CD4-positive, alpha-beta T cell treated with Interleukin-4 for 1 hour (primary cell): ENCODE measurements around the gene SOX9.

Experiments
- DNase-seq, 2 donors: peaks; one replicate each; pipeline ENCODE4 v3.0.0-alpha.2; 2020 to 2022

SOX9 gene

DNA sequence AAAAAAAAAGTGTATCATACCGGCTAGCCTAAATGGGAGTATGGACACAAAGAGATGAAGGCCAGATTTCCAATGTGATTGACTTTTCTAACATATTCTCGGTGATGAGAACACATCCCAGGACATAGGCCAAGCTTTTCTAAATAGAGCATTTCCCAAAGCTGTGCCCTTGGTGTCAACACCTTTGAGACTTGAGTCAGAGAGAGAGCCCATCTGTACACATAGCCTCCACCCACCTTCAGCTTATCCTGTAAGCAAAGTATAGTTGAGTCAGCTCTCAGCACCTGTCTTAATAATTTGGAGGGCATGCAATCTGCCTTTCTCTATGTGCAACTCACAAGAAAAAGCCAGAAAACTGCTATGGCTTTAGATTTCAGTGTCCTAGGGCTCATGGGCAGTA is 42.7 kb downstream of the SOX9 start:
- no peak for DNase-seq

DNA sequence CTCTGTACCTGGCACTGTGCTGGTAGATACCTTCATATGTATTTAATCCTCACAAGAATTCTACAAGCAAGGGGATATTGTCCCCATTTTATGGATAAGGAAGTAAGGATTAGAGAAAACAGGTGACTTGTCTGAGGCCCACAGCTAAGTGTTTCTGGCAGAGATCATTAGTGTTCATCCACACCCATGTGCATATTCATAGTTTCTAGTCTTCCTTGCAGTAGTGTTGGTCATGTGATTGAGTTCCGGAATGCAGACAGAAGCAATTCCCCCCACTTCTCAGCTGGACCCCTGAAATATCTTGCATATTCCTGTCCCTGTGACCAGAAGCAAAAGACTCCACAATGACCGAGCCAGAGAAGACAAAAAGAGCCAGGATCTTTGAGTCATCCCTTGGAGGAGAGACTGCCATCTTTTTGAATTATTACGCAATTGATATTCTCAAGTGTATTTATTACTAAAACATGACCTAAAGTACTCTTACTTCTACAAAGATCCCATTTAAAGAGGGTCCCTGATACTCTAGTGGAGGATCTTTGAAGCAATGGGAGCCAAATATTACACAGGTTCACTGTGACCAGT is 43.4 kb downstream of the SOX9 start:
- DNase-seq: no peak

GRCh38 chr17:72165192-72165866 is 44.5 kb downstream of the SOX9 start:
- DNase-seq: no peak

GRCh38 chr17:72165867-72166439 is 45.1 kb downstream of the SOX9 start:
- DNase-seq: no peak

DNA sequence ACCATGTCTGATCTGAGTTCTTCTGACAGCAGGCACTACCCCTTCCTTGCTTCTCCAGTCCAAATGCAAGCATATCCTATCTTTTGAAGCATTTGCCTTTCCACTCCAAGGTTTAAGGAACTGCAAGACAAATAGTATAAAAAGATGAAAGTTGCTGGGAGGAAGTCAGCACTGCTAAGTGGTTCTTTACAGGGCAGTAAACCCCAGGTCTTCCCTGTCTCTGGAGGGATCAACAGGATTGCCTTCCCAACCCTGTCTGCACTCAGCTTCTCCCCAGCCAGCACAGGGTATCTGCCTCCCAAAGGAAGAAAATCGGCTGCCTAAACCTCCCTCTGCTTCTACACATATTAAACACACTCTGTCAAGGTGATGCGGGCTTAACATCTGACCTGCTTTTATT is 46.8 kb downstream of the SOX9 start:
- DNase-seq: no peak

GRCh38 chr17:72169823-72170222 is 49.0 kb downstream of the SOX9 start:
- DNase-seq: no peak

DNA sequence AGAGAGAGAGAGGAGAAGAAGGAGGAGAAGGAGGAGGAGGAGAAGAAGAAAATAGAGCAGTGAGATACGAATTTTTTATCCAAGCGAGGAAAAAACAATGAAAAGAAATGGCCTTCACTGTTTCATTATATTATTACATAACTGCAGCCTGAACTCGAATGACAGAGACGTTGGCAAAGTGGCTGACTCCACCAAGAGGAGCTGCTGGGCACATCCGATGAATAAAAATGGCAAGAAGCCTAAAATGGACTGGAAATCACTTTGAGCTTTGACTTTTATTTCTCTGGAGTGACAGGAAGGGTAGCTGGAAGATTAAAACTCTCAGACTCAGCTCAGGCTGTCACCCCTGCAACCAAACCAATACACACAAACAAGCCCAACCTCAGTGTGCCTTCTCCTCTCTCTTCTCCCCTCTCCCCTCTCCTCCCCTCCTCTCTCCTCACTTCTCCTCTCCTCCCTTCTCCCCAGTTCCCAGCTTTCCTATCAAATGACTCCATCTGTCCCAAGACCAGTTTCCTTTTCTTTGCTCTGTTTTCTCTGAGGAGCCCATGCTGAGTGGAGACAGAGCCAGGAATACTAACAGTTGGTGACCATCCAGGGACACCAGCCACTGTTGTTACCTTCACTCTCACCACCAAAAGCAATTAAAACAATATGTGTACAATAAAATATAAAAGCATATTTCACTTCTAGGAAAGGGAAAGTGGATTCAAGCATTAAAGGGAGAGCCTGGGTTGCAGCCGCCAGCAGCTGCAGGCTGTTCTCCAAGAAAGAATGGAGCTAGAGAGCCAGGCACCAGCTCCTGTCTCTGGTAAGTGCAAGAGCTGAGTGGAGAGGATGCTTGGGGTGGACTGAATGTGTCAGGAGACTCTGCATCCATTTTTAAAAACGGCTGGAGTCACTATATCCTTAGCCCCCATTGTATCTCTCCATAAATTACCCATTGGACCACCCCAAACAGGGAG is 51.2 kb downstream of the SOX9 start:
- DNase-seq: no peak

DNA sequence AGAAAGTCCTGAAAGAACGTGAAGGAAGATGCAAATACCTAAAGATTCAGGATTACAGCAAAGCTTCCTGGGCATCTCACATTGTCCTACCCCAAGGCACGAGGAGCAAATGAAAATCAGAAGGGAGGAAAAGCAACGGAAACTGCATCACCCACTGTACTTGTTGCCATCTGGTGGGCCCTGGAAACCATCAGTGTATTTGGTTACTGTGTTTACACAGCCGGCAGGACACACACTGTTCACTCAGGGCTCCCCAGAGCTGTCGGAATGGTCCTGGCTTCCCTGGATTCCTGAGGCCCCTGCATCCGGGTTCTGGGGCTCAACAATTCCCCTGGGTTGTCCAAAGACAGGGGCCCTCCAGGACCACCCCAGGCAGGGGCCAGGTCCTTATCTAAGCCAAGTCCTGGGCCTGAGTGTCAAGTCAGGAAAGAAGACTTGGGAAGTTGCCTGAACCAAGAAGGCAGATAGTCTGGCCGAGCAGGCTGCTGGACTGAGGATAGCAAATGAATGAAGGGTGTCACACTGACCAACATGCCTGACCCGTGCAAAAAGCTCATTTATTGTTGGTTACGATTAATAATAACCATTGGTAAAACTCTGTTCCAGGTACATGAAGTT is 52.8 kb downstream of the SOX9 start:
- no peak for DNase-seq

DNA sequence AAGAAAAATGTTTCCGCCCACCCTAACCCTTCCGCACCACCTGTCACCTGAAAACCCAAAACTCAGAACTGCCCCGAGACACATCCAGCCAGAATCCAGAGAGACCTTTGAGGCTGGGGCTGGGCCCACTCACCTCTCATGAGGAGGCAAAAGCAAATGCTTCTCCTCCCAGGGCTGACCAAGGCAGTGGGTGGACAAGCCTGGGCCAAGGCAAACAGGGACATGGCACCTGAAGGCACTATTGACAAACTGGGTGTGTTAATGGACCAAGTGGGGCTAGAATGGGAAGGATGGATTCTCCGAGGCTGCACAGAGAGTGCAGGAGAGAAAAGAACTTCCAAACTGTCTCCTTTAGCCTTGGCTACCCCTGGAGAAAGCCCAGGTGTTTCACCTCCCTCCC is 54.4 kb downstream of the SOX9 start:
- no peak for DNase-seq
